ENCODE measurements around the gene UGT1A5.
"Not testable (repeated sequence)": the region's sequence is repeated elsewhere in the genome, so short reads cannot be mapped to it uniquely, and the experiment has no call there.

UGT1A5 gene

DNA sequence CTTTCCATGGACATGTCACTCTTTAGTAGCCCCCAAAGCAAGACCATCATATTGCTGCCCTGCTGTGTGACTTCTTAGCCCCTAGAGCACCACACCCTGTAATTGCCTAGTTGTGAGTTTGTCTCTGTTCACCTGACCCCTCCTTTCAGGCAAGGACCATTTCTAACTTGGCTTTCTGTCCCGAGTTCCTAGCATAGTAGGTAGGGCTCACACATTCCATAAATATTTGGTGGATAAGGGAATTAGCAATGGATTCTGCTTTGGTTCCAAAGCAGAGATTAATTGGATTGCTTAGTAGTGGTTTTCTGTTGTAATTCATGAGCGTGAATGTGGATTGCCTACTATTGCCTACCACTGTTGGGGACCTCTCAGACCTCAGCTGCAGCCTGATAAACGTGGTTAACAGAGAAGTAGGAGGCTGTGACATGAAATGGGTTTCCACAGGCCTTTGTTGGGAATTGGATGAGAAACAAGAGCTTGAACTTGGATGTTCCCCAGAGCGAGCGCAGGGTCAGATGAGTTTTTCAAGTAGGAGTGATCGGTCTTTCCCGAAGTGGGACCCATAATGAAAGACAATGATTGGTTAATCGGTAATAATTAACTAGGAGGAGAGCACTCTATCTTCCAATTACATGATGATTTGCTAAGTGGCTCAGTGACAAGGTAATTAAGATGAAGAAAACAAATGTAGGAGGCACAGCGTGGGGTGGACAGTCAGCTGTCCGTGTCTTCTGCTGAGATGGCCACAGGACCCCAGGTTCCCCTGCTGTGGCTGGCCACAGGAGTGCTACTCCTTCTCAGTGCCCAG is 34.0 kb downstream of the UGT1A5 start:
- Histone ChIP-seq H3K27me3 (ENCODE audit: insufficient read depth, low read length, poor library complexity, severe bottlenecking) (no peaks in the 10 kb centered on the region), H3K4me3 (ENCODE audit: low read length, poor library complexity, severe bottlenecking) (no peak overlapping the region), H3K79me2 (ENCODE audit: insufficient read depth, low read length) (no peaks in the 10 kb centered on the region), H3K4me1 (ENCODE audit: insufficient read depth, low read length, poor library complexity, severe bottlenecking) (no peaks in the 10 kb centered on the region), H4K20me1 (ENCODE audit: insufficient read depth, low read length, poor library complexity, severe bottlenecking) (no peaks in the 10 kb centered on the region), H3F3A (ENCODE audit: low read depth) (no peaks in the 10 kb centered on the region), H3K36me3 (ENCODE audit: insufficient read depth, low read length) (no peaks in the 10 kb centered on the region), H3K9ac (ENCODE audit: low read depth, low read length, poor library complexity, severe bottlenecking) (no peak overlapping the region), H3K9me2 (replicated peaks; ENCODE audit: low read depth, low read length) (no peaks in the 10 kb centered on the region), H3K4me2 (ENCODE audit: low read depth, low read length, poor library complexity, severe bottlenecking) (no peak overlapping the region), H3K9me3 (ENCODE audit: insufficient read depth, low read depth, low read length) (no peaks in the 10 kb centered on the region), H2AFZ (ENCODE audit: low read length) (no peak overlapping the region)
- TF ChIP-seq, protein P1, sequence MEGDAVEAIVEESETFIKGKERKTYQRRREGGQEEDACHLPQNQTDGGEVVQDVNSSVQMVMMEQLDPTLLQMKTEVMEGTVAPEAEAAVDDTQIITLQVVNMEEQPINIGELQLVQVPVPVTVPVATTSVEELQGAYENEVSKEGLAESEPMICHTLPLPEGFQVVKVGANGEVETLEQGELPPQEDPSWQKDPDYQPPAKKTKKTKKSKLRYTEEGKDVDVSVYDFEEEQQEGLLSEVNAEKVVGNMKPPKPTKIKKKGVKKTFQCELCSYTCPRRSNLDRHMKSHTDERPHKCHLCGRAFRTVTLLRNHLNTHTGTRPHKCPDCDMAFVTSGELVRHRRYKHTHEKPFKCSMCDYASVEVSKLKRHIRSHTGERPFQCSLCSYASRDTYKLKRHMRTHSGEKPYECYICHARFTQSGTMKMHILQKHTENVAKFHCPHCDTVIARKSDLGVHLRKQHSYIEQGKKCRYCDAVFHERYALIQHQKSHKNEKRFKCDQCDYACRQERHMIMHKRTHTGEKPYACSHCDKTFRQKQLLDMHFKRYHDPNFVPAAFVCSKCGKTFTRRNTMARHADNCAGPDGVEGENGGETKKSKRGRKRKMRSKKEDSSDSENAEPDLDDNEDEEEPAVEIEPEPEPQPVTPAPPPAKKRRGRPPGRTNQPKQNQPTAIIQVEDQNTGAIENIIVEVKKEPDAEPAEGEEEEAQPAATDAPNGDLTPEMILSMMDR (conservative IDR thresholded peaks at IDR 0.05; ENCODE audit: low read length): no peak
- TF ChIP-seq EZH2phosphoT487 (IDR thresholded peaks at IDR 0.05; ENCODE audit: borderline replicate concordance): no peak

DNA sequence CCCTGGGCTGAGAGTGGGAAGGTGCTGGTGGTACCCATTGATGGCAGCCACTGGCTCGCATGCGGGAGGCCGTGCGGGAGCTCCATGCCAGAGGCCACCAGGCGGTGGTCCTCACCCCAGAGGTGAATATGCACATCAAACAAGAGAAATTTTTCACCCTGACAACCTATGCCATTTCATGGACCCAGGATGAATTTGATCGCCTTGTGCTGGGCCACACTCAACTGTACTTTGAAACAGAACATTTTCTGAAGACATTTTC is 34.5 kb downstream of the UGT1A5 start:
- Histone ChIP-seq H3K9me3 (ENCODE audit: insufficient read depth, low read depth, low read length) (no peaks in the 10 kb centered on the region), H3K4me2 (ENCODE audit: low read depth, low read length, poor library complexity, severe bottlenecking) (no peak overlapping the region), H3K27me3 (ENCODE audit: insufficient read depth, low read length, poor library complexity, severe bottlenecking) (no peaks in the 10 kb centered on the region), H3K9ac (ENCODE audit: low read depth, low read length, poor library complexity, severe bottlenecking) (no peak overlapping the region), H3K4me3 (ENCODE audit: low read length, poor library complexity, severe bottlenecking) (no peak overlapping the region), H2AFZ (ENCODE audit: low read length) (no peak overlapping the region), H3K9me2 (replicated peaks; ENCODE audit: low read depth, low read length) (no peaks in the 10 kb centered on the region), H3K4me1 (ENCODE audit: insufficient read depth, low read length, poor library complexity, severe bottlenecking) (no peaks in the 10 kb centered on the region), H3K36me3 (ENCODE audit: insufficient read depth, low read length) (no peaks in the 10 kb centered on the region), H3K79me2 (ENCODE audit: insufficient read depth, low read length) (no peaks in the 10 kb centered on the region), H3F3A (ENCODE audit: low read depth) (no peaks in the 10 kb centered on the region), H4K20me1 (ENCODE audit: insufficient read depth, low read length, poor library complexity, severe bottlenecking) (no peaks in the 10 kb centered on the region)
- TF ChIP-seq, protein P1 (conservative IDR thresholded peaks at IDR 0.05; ENCODE audit: low read length): no peak
- no peak for TF ChIP-seq EZH2phosphoT487 (IDR thresholded peaks at IDR 0.05; ENCODE audit: borderline replicate concordance)

DNA sequence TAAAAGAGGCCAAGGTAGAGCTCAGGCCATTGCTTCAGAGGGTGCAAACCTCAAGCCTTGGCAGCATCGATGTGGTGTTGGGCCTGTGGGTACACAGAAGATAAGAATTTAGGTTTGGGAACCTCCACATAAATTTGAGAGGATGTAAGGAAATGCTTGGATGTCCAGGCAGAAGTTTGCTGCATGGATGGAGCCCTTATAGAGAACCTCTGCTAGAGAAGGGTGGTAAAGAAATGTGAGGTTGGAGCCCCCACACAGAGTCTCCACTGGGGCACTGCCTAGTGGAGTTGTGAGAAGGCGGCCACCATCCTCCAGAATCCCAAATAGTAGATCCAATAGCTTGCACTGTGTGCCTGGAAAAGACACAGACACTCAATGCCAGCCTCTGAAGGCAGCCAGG is 38.0 kb downstream of the UGT1A5 start:
- H3K27me3 ChIP-seq (ENCODE audit: insufficient read depth, low read length, poor library complexity, severe bottlenecking); H3K36me3 ChIP-seq (ENCODE audit: insufficient read depth, low read length); H3F3A ChIP-seq (ENCODE audit: low read depth); H4K20me1 ChIP-seq (ENCODE audit: insufficient read depth, low read length, poor library complexity, severe bottlenecking); H2AFZ ChIP-seq (ENCODE audit: low read length); H3K9ac ChIP-seq (ENCODE audit: low read depth, low read length, poor library complexity, severe bottlenecking); H3K79me2 ChIP-seq (ENCODE audit: insufficient read depth, low read length); H3K4me2 ChIP-seq (ENCODE audit: low read depth, low read length, poor library complexity, severe bottlenecking); H3K9me2 ChIP-seq (replicated peaks; ENCODE audit: low read depth, low read length); H3K4me3 ChIP-seq (ENCODE audit: low read length, poor library complexity, severe bottlenecking); H3K4me1 ChIP-seq (ENCODE audit: insufficient read depth, low read length, poor library complexity, severe bottlenecking); H3K9me3 ChIP-seq (ENCODE audit: insufficient read depth, low read depth, low read length): not testable (repeated sequence)

DNA sequence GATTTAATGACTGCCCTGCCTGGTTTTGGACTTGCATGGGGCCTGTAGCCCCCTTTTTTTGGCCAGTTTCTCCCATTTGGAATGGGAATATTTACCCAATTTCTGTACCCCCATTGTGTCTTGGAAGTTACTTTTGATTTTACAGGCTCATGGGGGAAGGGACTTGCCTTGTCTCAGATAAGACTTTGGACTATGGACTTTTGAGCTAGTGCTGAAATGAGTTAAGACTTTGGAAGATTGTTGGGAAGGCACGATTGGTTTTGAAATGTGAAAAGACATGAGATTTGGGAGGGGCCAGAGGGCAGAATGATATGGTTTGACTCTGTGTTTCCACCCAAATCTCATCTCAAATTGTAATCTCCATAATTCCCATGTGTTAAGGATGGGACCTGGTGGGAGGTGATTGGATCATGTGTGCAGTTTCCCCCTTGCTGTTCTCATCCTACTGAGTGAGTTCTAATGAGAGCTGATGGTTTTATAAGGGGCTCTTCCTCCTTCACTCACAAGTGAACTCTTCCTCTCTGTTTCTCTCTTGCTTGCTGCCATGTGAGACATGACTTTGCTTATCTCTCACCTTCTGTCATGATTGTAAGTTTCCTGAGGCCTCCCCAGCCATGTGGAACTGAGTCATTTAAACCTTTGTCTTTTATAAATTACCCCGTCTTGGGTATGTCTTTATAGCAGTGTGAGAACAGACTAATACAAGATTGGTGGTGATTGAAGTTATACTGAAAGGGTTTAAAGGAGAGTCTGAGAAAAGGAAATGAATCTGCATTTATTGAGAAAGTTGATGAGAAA is 38.7 kb downstream of the UGT1A5 start:
- H3K9me3 ChIP-seq (ENCODE audit: insufficient read depth, low read depth, low read length); H3F3A ChIP-seq (ENCODE audit: low read depth); H3K9ac ChIP-seq (ENCODE audit: low read depth, low read length, poor library complexity, severe bottlenecking): not testable (repeated sequence)

More for the DNA sequence above, 38.7 kb downstream of the UGT1A5 start:
- H3K79me2 ChIP-seq (ENCODE audit: insufficient read depth, low read length); H2AFZ ChIP-seq (ENCODE audit: low read length); H3K4me2 ChIP-seq (ENCODE audit: low read depth, low read length, poor library complexity, severe bottlenecking); H3K36me3 ChIP-seq (ENCODE audit: insufficient read depth, low read length); H4K20me1 ChIP-seq (ENCODE audit: insufficient read depth, low read length, poor library complexity, severe bottlenecking); H3K9me2 ChIP-seq (replicated peaks; ENCODE audit: low read depth, low read length); H3K4me1 ChIP-seq (ENCODE audit: insufficient read depth, low read length, poor library complexity, severe bottlenecking); H3K4me3 ChIP-seq (ENCODE audit: low read length, poor library complexity, severe bottlenecking); H3K27me3 ChIP-seq (ENCODE audit: insufficient read depth, low read length, poor library complexity, severe bottlenecking): not testable (repeated sequence)
